ENCODE data around the gene SIAH2. TPM values are rescaled to one million over a fixed set of nuclear protein-coding genes. Genes with fewer than 3 reads are reported as not detected.

Gene SIAH2
- total RNA-seq, 2 experiments from 2014 or later = 73.7 to 76.1 TPM

DNA sequence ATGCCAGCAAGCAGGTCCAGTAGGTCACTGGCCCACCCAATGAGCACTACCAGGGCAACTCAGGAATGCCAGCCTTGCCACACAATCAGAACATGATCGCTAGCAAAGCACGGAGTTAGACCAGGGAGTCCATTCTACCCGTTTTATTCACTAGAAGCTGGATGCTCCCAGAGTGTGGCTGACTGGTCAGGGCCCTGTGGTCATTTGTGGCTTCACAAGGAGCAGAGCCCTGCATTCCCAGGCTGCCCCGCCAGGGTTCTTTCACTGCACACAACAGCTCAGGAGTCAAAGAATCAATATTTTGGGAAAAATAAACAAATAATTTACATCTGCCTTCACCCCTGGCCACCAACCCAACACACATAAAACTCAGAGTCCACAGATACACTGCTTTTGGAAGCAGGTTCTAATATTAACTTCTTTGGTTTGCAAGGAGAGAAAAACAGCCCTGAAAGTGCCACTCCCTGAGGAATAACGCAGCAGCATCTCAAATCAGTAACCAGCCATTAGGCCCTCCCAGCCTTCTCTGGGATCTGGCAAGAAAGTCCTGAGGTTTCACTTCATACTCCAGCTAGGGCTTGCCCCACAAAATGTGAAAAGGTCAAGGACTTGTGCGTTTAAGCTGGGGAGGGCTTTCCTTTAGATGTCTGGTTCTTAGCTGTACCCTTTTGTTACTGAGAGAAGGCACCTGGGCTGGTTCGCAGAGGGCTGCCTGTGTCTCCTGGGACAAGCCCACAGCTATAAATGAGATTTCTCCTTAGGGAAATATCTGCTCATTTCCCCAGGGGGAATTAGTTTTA lies 16.0 kb downstream of the SIAH2 start:
- peak overlapping the region; percentile 33 for H3K27ac Mint-ChIP-seq
- H3K9me3 Mint-ChIP-seq = no peaks in the 10 kb centered on the region
- Histone ChIP-seq H3K27me3 (ENCODE audit: control insufficient read depth in 1 of 2, insufficient read depth in 2 of 2, low read length in 2 of 2) (no peaks in the 10 kb centered on the region), H3K9me3 (ENCODE audit: control insufficient read depth in 1 of 2, insufficient read depth in 1 of 2, low read length in 2 of 2) (no peaks in the 10 kb centered on the region), H3K27ac (ENCODE audit: low read depth in 1 of 2, low read length in 2 of 2) (no peak overlapping the region), H3K36me3 (ENCODE audit: insufficient read depth, low read length) (peaks cover 7% of the 10 kb centered on the region), H3K4me1 (ENCODE audit: insufficient read depth, low read length) (peaks cover 31% of the 10 kb centered on the region), H3K4me3 (ENCODE audit: low read length) (no peak overlapping the region)
- H3K4me3 Mint-ChIP-seq = no peak overlapping the region
- H3K36me3 Mint-ChIP-seq (ENCODE audit: low read depth) = peaks cover 48% of the 10 kb centered on the region
- intact Hi-C loops (cut with DNase I, micrococcal nuclease) = no loop called here
- POLR2A ChIA-PET = no interaction called here
- ATAC-seq (ENCODE audit: poor library complexity) (no peak), DNase-seq (no peak)
- TF ChIP-seq, protein P1, sequence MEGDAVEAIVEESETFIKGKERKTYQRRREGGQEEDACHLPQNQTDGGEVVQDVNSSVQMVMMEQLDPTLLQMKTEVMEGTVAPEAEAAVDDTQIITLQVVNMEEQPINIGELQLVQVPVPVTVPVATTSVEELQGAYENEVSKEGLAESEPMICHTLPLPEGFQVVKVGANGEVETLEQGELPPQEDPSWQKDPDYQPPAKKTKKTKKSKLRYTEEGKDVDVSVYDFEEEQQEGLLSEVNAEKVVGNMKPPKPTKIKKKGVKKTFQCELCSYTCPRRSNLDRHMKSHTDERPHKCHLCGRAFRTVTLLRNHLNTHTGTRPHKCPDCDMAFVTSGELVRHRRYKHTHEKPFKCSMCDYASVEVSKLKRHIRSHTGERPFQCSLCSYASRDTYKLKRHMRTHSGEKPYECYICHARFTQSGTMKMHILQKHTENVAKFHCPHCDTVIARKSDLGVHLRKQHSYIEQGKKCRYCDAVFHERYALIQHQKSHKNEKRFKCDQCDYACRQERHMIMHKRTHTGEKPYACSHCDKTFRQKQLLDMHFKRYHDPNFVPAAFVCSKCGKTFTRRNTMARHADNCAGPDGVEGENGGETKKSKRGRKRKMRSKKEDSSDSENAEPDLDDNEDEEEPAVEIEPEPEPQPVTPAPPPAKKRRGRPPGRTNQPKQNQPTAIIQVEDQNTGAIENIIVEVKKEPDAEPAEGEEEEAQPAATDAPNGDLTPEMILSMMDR (IDR thresholded peaks at IDR 0.05) = no peak
- H3K27me3 Mint-ChIP-seq = no peaks in the 10 kb centered on the region
- CTCF ChIA-PET = no interaction called here
- H3K4me1 Mint-ChIP-seq (ENCODE audit: low read depth) = peaks cover 93% of the 10 kb centered on the region

DNA sequence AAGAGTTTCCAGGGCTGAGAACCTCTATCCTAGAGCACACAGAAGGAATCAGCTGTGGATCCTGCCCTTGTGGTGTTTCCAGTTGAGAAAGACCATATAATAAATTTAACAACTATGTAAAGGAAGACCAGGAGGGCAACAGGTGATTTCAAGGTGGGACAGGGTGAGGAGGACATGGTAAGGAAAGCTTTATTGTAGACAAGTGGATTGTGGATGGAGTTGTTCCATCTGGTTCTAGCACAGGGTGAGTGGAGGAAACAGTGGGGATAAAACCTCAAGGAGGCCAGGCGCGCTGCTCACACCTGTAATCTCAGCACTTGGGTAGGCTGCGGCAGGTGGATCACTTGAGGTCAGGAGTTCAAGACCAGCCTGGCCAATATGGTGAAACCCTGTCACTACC lies 17.1 kb downstream of the SIAH2 start:
- TF ChIP-seq, protein P1 (IDR thresholded peaks at IDR 0.05) = no peak
- no peaks in the 10 kb centered on the region for H3K27me3 Mint-ChIP-seq
- H3K36me3 Mint-ChIP-seq (ENCODE audit: low read depth) = peaks cover 48% of the 10 kb centered on the region
- Histone ChIP-seq H3K27ac (ENCODE audit: low read depth in 1 of 2, low read length in 2 of 2) (no peak overlapping the region), H3K36me3 (ENCODE audit: insufficient read depth, low read length) (peaks cover 18% of the 10 kb centered on the region), H3K4me3 (ENCODE audit: low read length) (no peak overlapping the region), H3K4me1 (ENCODE audit: insufficient read depth, low read length) (peaks cover 22% of the 10 kb centered on the region), H3K9me3 (ENCODE audit: control insufficient read depth in 1 of 2, insufficient read depth in 1 of 2, low read length in 2 of 2) (no peaks in the 10 kb centered on the region), H3K27me3 (ENCODE audit: control insufficient read depth in 1 of 2, insufficient read depth in 2 of 2, low read length in 2 of 2) (no peaks in the 10 kb centered on the region)
- H3K27ac Mint-ChIP-seq = peak overlapping the region; percentile 22
- H3K9me3 Mint-ChIP-seq = no peaks in the 10 kb centered on the region
- peaks cover 92% of the 10 kb centered on the region for H3K4me1 Mint-ChIP-seq (ENCODE audit: low read depth)
- intact Hi-C loops (cut with DNase I, micrococcal nuclease) = no loop called here
- CTCF ChIA-PET = no interaction called here
- no peak overlapping the region for H3K4me3 Mint-ChIP-seq
- no peak for DNase-seq
- ATAC-seq (ENCODE audit: poor library complexity) = no peak
- POLR2A ChIA-PET = no interaction called here

DNA sequence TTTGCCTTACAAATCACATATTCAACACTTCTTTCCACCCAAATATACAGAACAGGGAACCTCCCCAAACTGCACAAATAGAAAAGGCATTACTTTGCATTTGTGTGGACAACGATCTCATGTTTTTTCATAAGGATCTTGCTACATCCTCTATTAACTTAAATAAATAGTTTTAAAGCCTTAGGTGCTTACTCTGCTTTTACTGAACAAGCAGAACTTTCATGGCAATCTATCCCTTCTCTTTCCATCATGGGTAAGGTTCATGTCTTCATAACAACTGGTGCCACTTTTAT lies 18.1 kb downstream of the SIAH2 start:
- Histone ChIP-seq H3K9me3 (ENCODE audit: control insufficient read depth in 1 of 2, insufficient read depth in 1 of 2, low read length in 2 of 2) (no peaks in the 10 kb centered on the region), H3K4me3 (ENCODE audit: low read length) (no peak overlapping the region), H3K27me3 (ENCODE audit: control insufficient read depth in 1 of 2, insufficient read depth in 2 of 2, low read length in 2 of 2) (no peaks in the 10 kb centered on the region), H3K27ac (ENCODE audit: low read depth in 1 of 2, low read length in 2 of 2) (no peak overlapping the region), H3K36me3 (ENCODE audit: insufficient read depth, low read length) (peaks cover 20% of the 10 kb centered on the region), H3K4me1 (ENCODE audit: insufficient read depth, low read length) (peaks cover 31% of the 10 kb centered on the region)
- H3K36me3 Mint-ChIP-seq (ENCODE audit: low read depth) = peaks cover 40% of the 10 kb centered on the region
- no peaks in the 10 kb centered on the region for H3K27me3 Mint-ChIP-seq
- H3K27ac Mint-ChIP-seq = no peak overlapping the region
- peaks cover 91% of the 10 kb centered on the region for H3K4me1 Mint-ChIP-seq (ENCODE audit: low read depth)
- no peaks in the 10 kb centered on the region for H3K9me3 Mint-ChIP-seq
- TF ChIP-seq, protein P1 (IDR thresholded peaks at IDR 0.05) = no peak
- ChIA-PET POLR2A (no interaction called here), CTCF (no interaction called here)
- H3K4me3 Mint-ChIP-seq = no peak overlapping the region
- intact Hi-C loops (cut with DNase I, micrococcal nuclease) = no loop called here
- ATAC-seq (ENCODE audit: poor library complexity) (no peak), DNase-seq (no peak)

Data from CD4-positive, alpha-beta T cell (primary cell).